ENCODE measurements around the gene EHBP1. TPM values are rescaled to one million over a fixed set of nuclear protein-coding genes. Genes with fewer than 3 reads are reported as not detected.

The EHBP1 gene
- total and polyA plus RNA-seq, 2 experiments from 2014 or later: 27.2 to 47.9 TPM

DNA sequence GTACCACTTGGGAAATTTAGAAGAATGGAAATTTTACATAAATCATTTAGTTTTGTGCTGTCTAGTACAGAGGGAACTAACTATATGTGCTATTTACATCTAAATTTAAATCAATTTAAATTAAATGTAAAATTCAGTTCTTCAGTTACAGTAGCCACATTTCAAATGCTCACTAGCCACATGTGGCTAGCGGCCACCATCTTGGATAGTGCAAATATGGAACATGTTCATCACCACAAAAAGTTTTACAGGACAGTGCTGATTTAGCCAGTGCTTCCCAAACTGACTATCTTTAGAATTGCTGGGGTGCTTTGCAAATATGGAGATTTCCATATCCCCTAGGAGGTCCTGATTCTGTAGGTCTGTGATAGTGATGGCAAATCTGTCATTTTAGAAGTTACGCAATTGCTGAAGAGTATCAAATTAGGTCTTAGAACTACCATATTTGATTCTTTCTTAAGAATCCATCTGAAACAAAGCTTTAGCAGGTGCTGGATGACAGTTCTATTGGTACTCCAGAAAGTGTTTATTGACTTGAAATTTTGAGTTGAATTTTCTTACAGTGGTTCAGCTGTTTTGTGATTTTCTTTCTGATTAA is 12.8 kb downstream of the EHBP1 start (continued):
- TF ChIP-seq JUNB (IDR thresholded peaks at IDR 0.05; ENCODE audit: unreplicated experiment) (no peak), POLR2AphosphoS5 (IDR thresholded peaks at IDR 0.05; ENCODE audit: low read depth) (no peak), ZNF114 (CRISPR knock-in tag; IDR thresholded peaks at IDR 0.05) (no peak), EZH2 (IDR thresholded peaks at IDR 0.05; ENCODE audit: low read depth, unreplicated experiment) (no peak), CREB1 (CRISPR knock-in tag; IDR thresholded peaks at IDR 0.05; ENCODE audit: low read depth) (no peak), NANOG (IDR thresholded peaks at IDR 0.05; ENCODE audit: borderline replicate concordance) (no peak)
- TF ChIP-seq, protein P1, sequence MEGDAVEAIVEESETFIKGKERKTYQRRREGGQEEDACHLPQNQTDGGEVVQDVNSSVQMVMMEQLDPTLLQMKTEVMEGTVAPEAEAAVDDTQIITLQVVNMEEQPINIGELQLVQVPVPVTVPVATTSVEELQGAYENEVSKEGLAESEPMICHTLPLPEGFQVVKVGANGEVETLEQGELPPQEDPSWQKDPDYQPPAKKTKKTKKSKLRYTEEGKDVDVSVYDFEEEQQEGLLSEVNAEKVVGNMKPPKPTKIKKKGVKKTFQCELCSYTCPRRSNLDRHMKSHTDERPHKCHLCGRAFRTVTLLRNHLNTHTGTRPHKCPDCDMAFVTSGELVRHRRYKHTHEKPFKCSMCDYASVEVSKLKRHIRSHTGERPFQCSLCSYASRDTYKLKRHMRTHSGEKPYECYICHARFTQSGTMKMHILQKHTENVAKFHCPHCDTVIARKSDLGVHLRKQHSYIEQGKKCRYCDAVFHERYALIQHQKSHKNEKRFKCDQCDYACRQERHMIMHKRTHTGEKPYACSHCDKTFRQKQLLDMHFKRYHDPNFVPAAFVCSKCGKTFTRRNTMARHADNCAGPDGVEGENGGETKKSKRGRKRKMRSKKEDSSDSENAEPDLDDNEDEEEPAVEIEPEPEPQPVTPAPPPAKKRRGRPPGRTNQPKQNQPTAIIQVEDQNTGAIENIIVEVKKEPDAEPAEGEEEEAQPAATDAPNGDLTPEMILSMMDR (conservative IDR thresholded peaks at IDR 0.05; ENCODE audit: low read depth in 2 of 2): no peak
- TF ChIP-seq, protein P2, sequence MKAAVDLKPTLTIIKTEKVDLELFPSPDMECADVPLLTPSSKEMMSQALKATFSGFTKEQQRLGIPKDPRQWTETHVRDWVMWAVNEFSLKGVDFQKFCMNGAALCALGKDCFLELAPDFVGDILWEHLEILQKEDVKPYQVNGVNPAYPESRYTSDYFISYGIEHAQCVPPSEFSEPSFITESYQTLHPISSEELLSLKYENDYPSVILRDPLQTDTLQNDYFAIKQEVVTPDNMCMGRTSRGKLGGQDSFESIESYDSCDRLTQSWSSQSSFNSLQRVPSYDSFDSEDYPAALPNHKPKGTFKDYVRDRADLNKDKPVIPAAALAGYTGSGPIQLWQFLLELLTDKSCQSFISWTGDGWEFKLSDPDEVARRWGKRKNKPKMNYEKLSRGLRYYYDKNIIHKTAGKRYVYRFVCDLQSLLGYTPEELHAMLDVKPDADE (IDR thresholded peaks at IDR 0.05): no peak

DNA sequence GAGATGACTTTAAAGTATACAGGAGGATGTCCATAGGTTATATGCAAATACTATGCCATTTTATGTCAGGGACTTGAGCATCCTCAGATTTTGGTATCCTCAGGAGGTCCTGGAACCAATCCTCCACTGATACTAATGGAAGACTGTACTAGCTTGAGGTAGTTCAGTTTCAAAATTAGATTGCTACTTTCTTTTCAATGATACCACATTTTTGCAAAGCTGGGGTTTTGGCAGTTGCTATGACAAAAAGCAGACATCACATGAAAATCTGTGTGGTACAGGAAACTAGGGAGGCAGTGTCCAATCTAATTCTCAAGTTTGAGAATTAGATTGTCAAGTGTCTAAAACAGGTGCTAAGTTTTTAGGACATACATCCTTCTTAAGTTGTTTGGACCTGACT is 14.2 kb downstream of the EHBP1 start:
- H3K27me3 ChIP-seq (ENCODE audit: insufficient read depth): no peaks in the 10 kb centered on the region
- H3K4me3 ChIP-seq: no peak overlapping the region
- peaks cover 5% of the 10 kb centered on the region; the same call in 1 of the 3 replicates for H3K9me3 Mint-ChIP-seq
- no peaks in the 10 kb centered on the region for H3K36me3 ChIP-seq (ENCODE audit: insufficient read depth)
- no peak overlapping the region for H3K4me2 ChIP-seq
- H3K79me2 ChIP-seq (replicated peaks; ENCODE audit: insufficient read depth): peaks cover 100% of the 10 kb centered on the region
- peaks cover 11% of the 10 kb centered on the region for H3K4me1 Mint-ChIP-seq
- no peak overlapping the region for H3K27ac Mint-ChIP-seq
- peaks cover 2% of the 10 kb centered on the region for H3K27me3 Mint-ChIP-seq (ENCODE audit: insufficient read depth, low read depth, poor library complexity)
- 0 out of 2 replicates have a peak, but pooled peaks cover 4% of the 10 kb centered on the region for H3K4me1 ChIP-seq (ENCODE audit: insufficient read depth)
- no peaks in the 10 kb centered on the region for H3F3A ChIP-seq (replicated peaks; ENCODE audit: low read depth)
- H3K4me3 Mint-ChIP-seq: no peak overlapping the region
- H3K9me2 ChIP-seq (ENCODE audit: insufficient read depth): no peaks in the 10 kb centered on the region
- ATAC-seq: no peak
- peaks cover 24% of the 10 kb centered on the region for H3K36me3 Mint-ChIP-seq (ENCODE audit: low read depth)
- DNase-seq (ENCODE audit: low spot score): no peak
- H2AFZ ChIP-seq: no peak overlapping the region
- H4K20me1 ChIP-seq (replicated peaks; ENCODE audit: insufficient read depth): peaks cover 12% of the 10 kb centered on the region
- no peak overlapping the region for H3K27ac ChIP-seq (ENCODE audit: low read depth)
- no peak for TF ChIP-seq STAT1 (IDR thresholded peaks at IDR 0.05; ENCODE audit: unreplicated experiment)
- TF ChIP-seq, protein P3, sequence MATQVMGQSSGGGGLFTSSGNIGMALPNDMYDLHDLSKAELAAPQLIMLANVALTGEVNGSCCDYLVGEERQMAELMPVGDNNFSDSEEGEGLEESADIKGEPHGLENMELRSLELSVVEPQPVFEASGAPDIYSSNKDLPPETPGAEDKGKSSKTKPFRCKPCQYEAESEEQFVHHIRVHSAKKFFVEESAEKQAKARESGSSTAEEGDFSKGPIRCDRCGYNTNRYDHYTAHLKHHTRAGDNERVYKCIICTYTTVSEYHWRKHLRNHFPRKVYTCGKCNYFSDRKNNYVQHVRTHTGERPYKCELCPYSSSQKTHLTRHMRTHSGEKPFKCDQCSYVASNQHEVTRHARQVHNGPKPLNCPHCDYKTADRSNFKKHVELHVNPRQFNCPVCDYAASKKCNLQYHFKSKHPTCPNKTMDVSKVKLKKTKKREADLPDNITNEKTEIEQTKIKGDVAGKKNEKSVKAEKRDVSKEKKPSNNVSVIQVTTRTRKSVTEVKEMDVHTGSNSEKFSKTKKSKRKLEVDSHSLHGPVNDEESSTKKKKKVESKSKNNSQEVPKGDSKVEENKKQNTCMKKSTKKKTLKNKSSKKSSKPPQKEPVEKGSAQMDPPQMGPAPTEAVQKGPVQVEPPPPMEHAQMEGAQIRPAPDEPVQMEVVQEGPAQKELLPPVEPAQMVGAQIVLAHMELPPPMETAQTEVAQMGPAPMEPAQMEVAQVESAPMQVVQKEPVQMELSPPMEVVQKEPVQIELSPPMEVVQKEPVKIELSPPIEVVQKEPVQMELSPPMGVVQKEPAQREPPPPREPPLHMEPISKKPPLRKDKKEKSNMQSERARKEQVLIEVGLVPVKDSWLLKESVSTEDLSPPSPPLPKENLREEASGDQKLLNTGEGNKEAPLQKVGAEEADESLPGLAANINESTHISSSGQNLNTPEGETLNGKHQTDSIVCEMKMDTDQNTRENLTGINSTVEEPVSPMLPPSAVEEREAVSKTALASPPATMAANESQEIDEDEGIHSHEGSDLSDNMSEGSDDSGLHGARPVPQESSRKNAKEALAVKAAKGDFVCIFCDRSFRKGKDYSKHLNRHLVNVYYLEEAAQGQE (IDR thresholded peaks at IDR 0.05; ENCODE audit: unreplicated experiment): no peak
- TF ChIP-seq, protein P2 (IDR thresholded peaks at IDR 0.05): no peak
- TF ChIP-seq POLR2AphosphoS5 (IDR thresholded peaks at IDR 0.05; ENCODE audit: low read depth): no peak
- no peak for TF ChIP-seq ZNF114 (CRISPR knock-in tag; IDR thresholded peaks at IDR 0.05)
- no peak for TF ChIP-seq EZH2phosphoT487 (IDR thresholded peaks at IDR 0.05; ENCODE audit: unreplicated experiment)
- no peak for TF ChIP-seq ZNF331 (CRISPR knock-in tag; IDR thresholded peaks at IDR 0.05; ENCODE audit: low read depth)
- TF ChIP-seq CREB1 (CRISPR knock-in tag; IDR thresholded peaks at IDR 0.05; ENCODE audit: low read depth): no peak

All from GM23338 (cell line).